B cell (primary cell): ENCODE data around the gene HBS1L.

Experiments used
- EZH2 ChIP-seq: IDR thresholded peaks from 2 replicates; pipeline ENCODE4 v1.6.1; 2012; ENCODE audit warnings: borderline replicate concordance, low read depth, mild to moderate bottlenecking, moderate library complexity, low read length; ENCODE audit not compliant: insufficient read depth, poor library complexity, severe bottlenecking
- TF ChIP-seq, protein P1 (sequence below): fragments of 200-600 bp; IDR thresholded peaks from one replicate; pipeline ENCODE4 v1.8.0; 2022; ENCODE audit warnings: antibody characterized with exemption, mild to moderate bottlenecking

DNA sequence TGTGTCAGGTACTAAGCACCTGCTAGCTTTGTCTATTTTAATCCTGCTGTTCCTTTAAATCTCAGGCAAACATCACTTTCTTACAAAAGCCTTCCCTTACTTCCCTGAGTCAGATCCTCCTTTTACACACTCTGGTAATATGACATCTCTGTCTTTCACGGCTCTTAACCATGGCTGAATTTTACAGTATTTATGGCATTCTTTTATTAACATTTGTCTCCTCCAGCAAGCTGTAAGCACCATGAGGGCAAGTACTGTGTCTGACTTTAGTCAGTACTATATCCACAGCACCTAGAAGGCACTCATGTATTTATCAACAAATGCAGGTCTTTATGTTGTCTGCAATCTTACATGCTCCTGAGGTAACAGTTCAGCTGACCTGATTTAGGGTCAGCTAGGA, 33.7 kb upstream of the HBS1L start:
- TF ChIP-seq, protein P1, sequence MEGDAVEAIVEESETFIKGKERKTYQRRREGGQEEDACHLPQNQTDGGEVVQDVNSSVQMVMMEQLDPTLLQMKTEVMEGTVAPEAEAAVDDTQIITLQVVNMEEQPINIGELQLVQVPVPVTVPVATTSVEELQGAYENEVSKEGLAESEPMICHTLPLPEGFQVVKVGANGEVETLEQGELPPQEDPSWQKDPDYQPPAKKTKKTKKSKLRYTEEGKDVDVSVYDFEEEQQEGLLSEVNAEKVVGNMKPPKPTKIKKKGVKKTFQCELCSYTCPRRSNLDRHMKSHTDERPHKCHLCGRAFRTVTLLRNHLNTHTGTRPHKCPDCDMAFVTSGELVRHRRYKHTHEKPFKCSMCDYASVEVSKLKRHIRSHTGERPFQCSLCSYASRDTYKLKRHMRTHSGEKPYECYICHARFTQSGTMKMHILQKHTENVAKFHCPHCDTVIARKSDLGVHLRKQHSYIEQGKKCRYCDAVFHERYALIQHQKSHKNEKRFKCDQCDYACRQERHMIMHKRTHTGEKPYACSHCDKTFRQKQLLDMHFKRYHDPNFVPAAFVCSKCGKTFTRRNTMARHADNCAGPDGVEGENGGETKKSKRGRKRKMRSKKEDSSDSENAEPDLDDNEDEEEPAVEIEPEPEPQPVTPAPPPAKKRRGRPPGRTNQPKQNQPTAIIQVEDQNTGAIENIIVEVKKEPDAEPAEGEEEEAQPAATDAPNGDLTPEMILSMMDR, result no peak
- no peak for TF ChIP-seq EZH2
